ENCODE data around the gene FRS2.

Gene FRS2

GRCh38 chr12:69527506-69528272, 57.5 kb downstream of the FRS2 start:
- no peak for DNase-seq (ENCODE audit: low read depth)

GRCh38 chr12:69529021-69529420, 58.8 kb downstream of the FRS2 start:
- DNase-seq (ENCODE audit: low read depth): no peak

- no peak for DNase-seq (ENCODE audit: low read depth)
These were observed 63.7 kb downstream of the FRS2 start for GRCh38 chr12:69533844-69534243.

GRCh38 chr12:69534389-69534822, 64.2 kb downstream of the FRS2 start:
- DNase-seq (ENCODE audit: low read depth): no peak

- DNase-seq (ENCODE audit: low read depth): no peak
These were observed 70.8 kb downstream of the FRS2 start for GRCh38 chr12:69540987-69541386.

GRCh38 chr12:69544087-69544486, 73.9 kb downstream of the FRS2 start:
- DNase-seq (ENCODE audit: low read depth): no peak

GRCh38 chr12:69545081-69545480, 74.9 kb downstream of the FRS2 start:
- DNase-seq (ENCODE audit: low read depth): no peak

- no peak for DNase-seq (ENCODE audit: low read depth)
These were observed 76.7 kb downstream of the FRS2 start for GRCh38 chr12:69546693-69547438.

- no peak for DNase-seq (ENCODE audit: low read depth)
These were observed 78.5 kb downstream of the FRS2 start for GRCh38 chr12:69548687-69549086.

GRCh38 chr12:69550569-69551350, 80.6 kb downstream of the FRS2 start:
- no peak for DNase-seq (ENCODE audit: low read depth)

GRCh38 chr12:69553628-69554248, 83.5 kb downstream of the FRS2 start:
- no peak for DNase-seq (ENCODE audit: low read depth)

- DNase-seq (ENCODE audit: low read depth): no peak
These were observed 85.3 kb downstream of the FRS2 start for GRCh38 chr12:69555461-69555860.

GRCh38 chr12:69556383-69556782, 86.2 kb downstream of the FRS2 start:
- DNase-seq (ENCODE audit: low read depth): no peak

GRCh38 chr12:69563166-69563762, 93.1 kb downstream of the FRS2 start:
- DNase-seq (ENCODE audit: low read depth): no peak

- no peak for DNase-seq (ENCODE audit: low read depth)
These were observed 96.4 kb downstream of the FRS2 start for GRCh38 chr12:69566603-69567002.

- no peak for DNase-seq (ENCODE audit: low read depth)
These were observed 99.0 kb downstream of the FRS2 start for GRCh38 chr12:69569236-69569635.

GRCh38 chr12:69570000-69570516, 99.9 kb downstream of the FRS2 start:
- DNase-seq (ENCODE audit: low read depth): no peak

- DNase-seq (ENCODE audit: low read depth): peak; percentile 27
These were observed 100.6 kb downstream of the FRS2 start for GRCh38 chr12:69570545-69571399.

- no peak for DNase-seq (ENCODE audit: low read depth)
These were observed 105.2 kb downstream of the FRS2 start for GRCh38 chr12:69575346-69575745.

GRCh38 chr12:69578283-69578682, 108.1 kb downstream of the FRS2 start:
- DNase-seq (ENCODE audit: low read depth): no peak

- no peak for DNase-seq (ENCODE audit: low read depth)
These were observed 108.8 kb downstream of the FRS2 start for GRCh38 chr12:69579029-69579428.
